HL-60 (cell line): ENCODE data around the gene CACNA2D3.

Source experiments
- GABPA ChIP-seq: IDR thresholded peaks from 2 replicates; pipeline ENCODE4 v1.6.1; 2012; ENCODE audit warnings: low read depth
- REST ChIP-seq: IDR thresholded peaks from 2 replicates; pipeline ENCODE4 v1.6.1; 2012; ENCODE audit warnings: low read depth; ENCODE audit not compliant: insufficient replicate concordance
- TF ChIP-seq, protein P1 (sequence below): IDR thresholded peaks from one replicate; pipeline ENCODE4 v1.5.1; 2011; ENCODE audit warnings: low read length, control low read depth, inconsistent platforms; ENCODE audit not compliant: insufficient read depth

DNA sequence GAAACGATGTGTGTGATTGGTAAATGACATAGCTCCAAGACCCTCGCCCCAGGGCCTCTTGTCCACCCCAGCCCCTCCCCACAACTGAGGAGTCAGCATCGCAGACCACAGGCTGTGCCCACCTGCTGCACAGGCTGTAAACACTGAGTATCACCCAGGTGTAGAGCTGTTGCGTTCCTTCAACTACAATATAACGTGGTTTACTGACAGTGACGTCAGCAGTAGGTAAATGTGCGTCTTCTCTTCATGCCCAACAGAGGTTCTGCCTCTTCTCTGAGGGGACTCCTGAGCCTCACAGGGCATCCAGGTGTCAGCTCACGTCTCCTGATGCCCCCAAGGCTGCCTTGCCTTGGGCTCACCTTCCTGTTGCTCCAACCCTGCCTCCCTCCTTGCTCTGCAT is 395.1 kb downstream of the CACNA2D3 start:
- TF ChIP-seq, protein P1, sequence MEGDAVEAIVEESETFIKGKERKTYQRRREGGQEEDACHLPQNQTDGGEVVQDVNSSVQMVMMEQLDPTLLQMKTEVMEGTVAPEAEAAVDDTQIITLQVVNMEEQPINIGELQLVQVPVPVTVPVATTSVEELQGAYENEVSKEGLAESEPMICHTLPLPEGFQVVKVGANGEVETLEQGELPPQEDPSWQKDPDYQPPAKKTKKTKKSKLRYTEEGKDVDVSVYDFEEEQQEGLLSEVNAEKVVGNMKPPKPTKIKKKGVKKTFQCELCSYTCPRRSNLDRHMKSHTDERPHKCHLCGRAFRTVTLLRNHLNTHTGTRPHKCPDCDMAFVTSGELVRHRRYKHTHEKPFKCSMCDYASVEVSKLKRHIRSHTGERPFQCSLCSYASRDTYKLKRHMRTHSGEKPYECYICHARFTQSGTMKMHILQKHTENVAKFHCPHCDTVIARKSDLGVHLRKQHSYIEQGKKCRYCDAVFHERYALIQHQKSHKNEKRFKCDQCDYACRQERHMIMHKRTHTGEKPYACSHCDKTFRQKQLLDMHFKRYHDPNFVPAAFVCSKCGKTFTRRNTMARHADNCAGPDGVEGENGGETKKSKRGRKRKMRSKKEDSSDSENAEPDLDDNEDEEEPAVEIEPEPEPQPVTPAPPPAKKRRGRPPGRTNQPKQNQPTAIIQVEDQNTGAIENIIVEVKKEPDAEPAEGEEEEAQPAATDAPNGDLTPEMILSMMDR, result no peak
- TF ChIP-seq REST (no peak), GABPA (no peak)
